ENCODE results near the gene CARM1.
A peak's percentile ranks its signal among the peaks of the same experiment; 100 is the strongest.

CARM1 gene

GRCh38 chr19:10919352-10920287 lies 48.3 kb downstream of the CARM1 start:
- no peak for ATAC-seq (ENCODE audit: low read depth)
- Histone ChIP-seq H3K27ac (ENCODE audit: poor library complexity, severe bottlenecking) (no peak overlapping the region), H3K4me3 (ENCODE audit: severe bottlenecking) (no peak overlapping the region), H3K9me3 (ENCODE audit: severe bottlenecking) (no peaks in the 10 kb centered on the region), H3K4me1 (ENCODE audit: insufficient read depth, poor library complexity, severe bottlenecking) (peaks cover 10% of the 10 kb centered on the region), H3K36me3 (ENCODE audit: low read depth) (peaks cover 55% of the 10 kb centered on the region), H3K27me3 (ENCODE audit: insufficient read depth, poor library complexity, severe bottlenecking) (no peaks in the 10 kb centered on the region)
- DNase-seq (ENCODE audit: low spot score): no peak
- no peak for TF ChIP-seq CTCF (IDR thresholded peaks at IDR 0.05; ENCODE audit: poor library complexity, severe bottlenecking)

GRCh38 chr19:10920288-10920655 lies 48.9 kb downstream of the CARM1 start:
- H3K27ac ChIP-seq (ENCODE audit: poor library complexity, severe bottlenecking): no peak overlapping the region
- H3K27me3 ChIP-seq (ENCODE audit: insufficient read depth, poor library complexity, severe bottlenecking): no peaks in the 10 kb centered on the region
- H3K4me1 ChIP-seq (ENCODE audit: insufficient read depth, poor library complexity, severe bottlenecking): peaks cover 7% of the 10 kb centered on the region
- ATAC-seq (ENCODE audit: low read depth): no peak
- no peak overlapping the region for H3K4me3 ChIP-seq (ENCODE audit: severe bottlenecking)
- no peak for DNase-seq (ENCODE audit: low spot score)
- TF ChIP-seq CTCF (IDR thresholded peaks at IDR 0.05; ENCODE audit: poor library complexity, severe bottlenecking): no peak
- peaks cover 55% of the 10 kb centered on the region for H3K36me3 ChIP-seq (ENCODE audit: low read depth)
- H3K9me3 ChIP-seq (ENCODE audit: severe bottlenecking): no peaks in the 10 kb centered on the region

GRCh38 chr19:10920781-10921180 lies 49.4 kb downstream of the CARM1 start:
- Histone ChIP-seq H3K4me3 (ENCODE audit: severe bottlenecking) (no peak overlapping the region), H3K27me3 (ENCODE audit: insufficient read depth, poor library complexity, severe bottlenecking) (no peaks in the 10 kb centered on the region), H3K27ac (ENCODE audit: poor library complexity, severe bottlenecking) (no peak overlapping the region), H3K4me1 (ENCODE audit: insufficient read depth, poor library complexity, severe bottlenecking) (peaks cover 2% of the 10 kb centered on the region), H3K36me3 (ENCODE audit: low read depth) (peaks cover 55% of the 10 kb centered on the region), H3K9me3 (ENCODE audit: severe bottlenecking) (no peaks in the 10 kb centered on the region)
- no peak for TF ChIP-seq CTCF (IDR thresholded peaks at IDR 0.05; ENCODE audit: poor library complexity, severe bottlenecking)
- DNase-seq (ENCODE audit: low spot score) (peak; percentile 58), ATAC-seq (ENCODE audit: low read depth) (peak; percentile 6; the same call in 1 of the 3 replicates)

GRCh38 chr19:10921199-10921909 lies 50.0 kb downstream of the CARM1 start:
- DNase-seq (ENCODE audit: low spot score): peak; percentile 65
- H3K36me3 ChIP-seq (ENCODE audit: low read depth): peaks cover 50% of the 10 kb centered on the region
- no peak for TF ChIP-seq CTCF (IDR thresholded peaks at IDR 0.05; ENCODE audit: poor library complexity, severe bottlenecking)
- H3K4me3 ChIP-seq (ENCODE audit: severe bottlenecking): no peak overlapping the region
- H3K27me3 ChIP-seq (ENCODE audit: insufficient read depth, poor library complexity, severe bottlenecking): no peaks in the 10 kb centered on the region
- H3K27ac ChIP-seq (ENCODE audit: poor library complexity, severe bottlenecking): no peak overlapping the region
- 0 out of 3 replicates have a peak, but pooled peaks have one; percentile 2 for ATAC-seq (ENCODE audit: low read depth)
- no peaks in the 10 kb centered on the region for H3K4me1 ChIP-seq (ENCODE audit: insufficient read depth, poor library complexity, severe bottlenecking)
- no peaks in the 10 kb centered on the region for H3K9me3 ChIP-seq (ENCODE audit: severe bottlenecking)
